GM19035 (cell line): ENCODE results near the gene SOS1.
"Not testable (repeated sequence)": the region's sequence is repeated elsewhere in the genome, so short reads cannot be mapped to it uniquely, and the experiment has no call there.

Experiments
- ATAC-seq: cut with Tn5 transposase; IDR thresholded peaks from one replicate; pipeline ENCODE4 v1.9.1; 2021; ENCODE audit not compliant: unreplicated experiment

The SOS1 gene

DNA sequence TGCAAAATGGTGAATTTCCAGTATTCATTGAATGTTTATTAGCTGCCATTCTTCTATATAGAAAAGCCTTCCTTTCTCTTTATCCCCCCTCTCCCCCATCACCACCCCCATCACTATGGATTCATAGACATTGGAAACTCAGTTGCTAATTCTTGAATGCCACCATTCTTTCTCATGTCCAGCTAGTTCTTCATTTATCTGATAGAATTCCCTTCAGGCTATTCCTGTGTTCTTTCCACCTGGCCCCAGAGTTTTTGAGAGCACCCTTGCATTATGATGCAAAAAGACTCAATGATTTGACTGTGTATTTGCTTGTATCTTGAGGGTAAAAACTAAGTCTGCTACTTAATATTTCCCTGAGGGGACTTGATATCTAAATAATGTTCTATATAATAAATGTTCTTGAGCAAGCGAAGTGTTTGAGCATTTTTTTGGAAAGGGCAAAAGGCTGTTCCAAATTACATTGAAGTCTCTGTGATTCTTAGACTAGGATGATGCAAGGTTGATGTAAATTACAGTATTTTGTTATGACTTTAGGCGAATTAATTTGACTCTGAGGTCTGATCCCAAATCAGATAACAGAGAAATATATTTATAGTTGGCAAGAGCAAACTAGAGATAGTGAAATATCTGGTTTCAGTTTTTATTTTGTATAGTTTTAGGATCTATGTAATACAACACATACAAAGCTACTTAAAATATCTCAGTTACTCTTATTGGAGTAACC is 18.8 kb upstream of the SOS1 start:
- ATAC-seq, result no peak

DNA sequence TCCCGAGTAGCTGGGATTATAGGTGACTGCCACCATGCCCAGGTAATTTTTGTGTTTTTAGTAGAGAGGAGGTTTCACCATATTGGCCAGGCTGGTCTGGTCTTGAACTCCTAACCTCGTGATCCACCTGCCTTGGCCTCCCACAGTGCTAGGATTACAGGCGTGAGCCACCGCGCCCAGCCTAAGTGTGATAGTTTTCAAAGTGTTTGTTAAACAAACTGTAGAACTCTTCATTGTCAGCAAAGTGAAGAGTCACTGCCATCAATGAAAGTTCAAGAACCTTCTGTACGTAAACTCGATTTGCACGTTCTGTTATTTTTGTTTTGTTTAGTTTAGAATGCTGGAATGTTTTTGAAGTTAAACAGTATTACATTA is 18.0 kb upstream of the SOS1 start:
- ATAC-seq, result no peak

DNA sequence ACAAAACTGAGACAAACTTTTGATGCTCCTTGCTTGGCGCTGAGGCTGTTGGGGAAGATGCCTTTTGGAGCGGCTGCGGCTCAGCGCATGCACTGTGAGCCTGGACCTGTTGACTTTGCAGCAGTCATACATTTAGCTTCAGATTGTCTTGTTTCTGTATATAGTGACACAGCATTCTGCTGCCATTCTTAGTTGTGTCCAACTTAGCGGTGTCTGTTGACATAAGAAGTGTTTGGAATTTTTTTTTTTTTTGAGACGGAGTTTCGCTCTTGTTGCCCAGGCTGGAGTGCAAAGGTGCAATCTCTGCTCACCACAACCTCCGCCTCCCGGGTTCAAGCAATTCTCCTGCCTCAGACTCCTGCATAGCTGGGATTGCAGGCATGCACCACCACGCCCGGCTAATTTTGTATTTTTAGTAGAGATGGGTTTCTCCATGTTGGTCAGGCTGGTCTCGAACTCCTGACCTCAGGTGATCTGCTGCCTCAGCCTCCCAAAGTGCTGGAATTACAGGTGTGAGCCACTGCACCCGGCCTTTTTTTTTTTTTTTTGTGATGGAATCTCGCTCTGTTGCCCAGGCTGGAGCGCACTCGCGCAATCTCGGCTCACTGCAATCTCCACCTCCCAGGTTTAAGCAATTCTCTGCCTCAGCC is 17.5 kb upstream of the SOS1 start:
- not testable (repeated sequence) for ATAC-seq

DNA sequence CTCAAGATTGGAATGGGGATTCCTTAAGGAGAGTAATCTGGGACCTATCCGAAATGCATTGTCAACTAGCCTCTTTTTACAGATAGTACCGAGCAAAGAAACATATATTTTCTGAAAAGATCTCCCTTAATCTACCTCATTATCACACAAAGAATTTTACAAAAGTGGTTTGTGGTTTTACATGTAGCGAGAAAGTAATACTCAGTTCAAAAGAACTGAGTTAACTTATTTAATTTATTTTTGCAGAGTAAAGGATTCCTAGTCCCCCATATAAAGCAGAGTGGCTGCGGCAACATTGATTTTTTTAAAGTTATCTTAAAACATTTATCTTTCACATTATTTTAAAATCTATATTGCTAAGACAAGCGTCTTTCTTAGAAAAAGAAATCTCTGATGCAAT is 15.9 kb upstream of the SOS1 start:
- no peak for ATAC-seq

DNA sequence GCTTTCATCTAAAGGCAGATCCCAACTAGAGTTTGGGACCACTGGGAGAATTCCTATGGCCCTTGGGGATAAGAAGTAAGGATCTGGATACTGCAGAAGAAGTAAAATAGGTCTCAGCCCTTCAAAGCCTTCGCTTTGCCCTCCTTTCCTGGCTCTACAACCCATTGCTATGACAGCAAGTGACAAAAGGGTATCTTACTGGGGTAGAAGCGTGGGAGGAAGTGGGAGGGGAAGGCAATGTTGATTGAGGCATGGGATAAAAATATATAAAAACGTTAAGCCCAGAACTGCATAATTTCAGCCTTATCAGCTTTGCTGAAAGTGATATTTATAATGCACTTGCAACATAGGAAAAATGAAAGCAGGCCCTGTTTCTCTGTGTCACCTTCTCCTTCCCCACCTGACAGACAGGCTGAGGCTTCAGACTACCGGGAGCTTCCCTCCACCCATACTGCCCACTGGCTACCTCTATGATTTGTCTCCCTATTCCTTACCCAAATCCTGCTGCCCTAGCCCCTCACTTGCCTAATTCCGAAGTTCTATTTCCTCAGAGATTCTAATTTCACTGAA is 14.9 kb upstream of the SOS1 start:
- no peak for ATAC-seq

DNA sequence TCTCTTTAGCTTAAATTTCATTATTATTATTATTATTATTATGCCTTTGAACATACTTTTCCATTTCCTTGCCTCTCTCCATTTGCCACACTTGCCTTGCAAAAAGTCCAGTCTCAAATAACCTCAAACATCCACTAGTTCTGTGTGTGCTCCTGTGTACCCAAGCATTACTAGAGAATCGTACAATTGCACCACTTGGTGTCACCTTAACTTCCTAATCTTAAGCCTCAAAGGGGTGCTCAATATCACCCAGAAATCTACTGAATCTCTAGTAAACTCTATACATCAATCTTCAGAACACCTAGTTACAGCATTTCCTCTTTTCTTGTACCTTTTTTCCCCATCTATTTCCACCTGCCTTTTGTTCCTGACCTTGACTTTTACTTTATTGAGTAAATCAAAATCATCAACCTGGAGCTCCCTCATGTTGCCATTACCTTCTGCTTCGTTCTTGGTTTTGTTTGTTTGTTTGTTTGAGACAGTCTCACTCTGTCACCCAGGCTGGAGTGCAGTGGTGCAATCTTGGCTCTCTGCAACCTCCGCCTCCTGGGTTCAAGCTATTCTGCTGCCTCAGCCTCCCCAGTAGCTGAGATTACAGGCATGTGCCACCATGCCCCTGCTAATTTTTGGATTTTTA is 12.5 kb upstream of the SOS1 start:
- no peak for ATAC-seq

DNA sequence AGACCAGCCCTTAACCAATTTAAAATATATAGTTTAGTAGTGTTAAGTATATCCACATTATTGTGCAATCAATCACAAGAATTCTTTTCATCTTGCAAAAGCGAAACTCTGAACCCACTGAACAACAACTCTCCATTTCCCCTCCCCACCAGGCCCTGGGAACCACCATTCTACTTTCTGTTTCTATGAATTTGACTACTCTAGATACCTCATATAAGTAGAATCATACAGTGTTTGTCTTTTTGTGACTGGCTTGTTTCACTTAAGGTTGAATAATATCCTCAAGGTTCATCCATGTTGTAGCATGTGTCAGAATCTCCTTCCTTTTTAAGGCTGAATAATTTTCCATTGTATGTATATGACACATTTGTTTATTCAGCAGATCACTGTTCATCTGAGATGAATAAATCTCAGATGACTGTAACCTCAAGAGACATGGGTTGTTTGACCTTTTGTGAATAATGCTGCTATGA is 8.1 kb upstream of the SOS1 start:
- ATAC-seq, result peak; percentile 46

DNA sequence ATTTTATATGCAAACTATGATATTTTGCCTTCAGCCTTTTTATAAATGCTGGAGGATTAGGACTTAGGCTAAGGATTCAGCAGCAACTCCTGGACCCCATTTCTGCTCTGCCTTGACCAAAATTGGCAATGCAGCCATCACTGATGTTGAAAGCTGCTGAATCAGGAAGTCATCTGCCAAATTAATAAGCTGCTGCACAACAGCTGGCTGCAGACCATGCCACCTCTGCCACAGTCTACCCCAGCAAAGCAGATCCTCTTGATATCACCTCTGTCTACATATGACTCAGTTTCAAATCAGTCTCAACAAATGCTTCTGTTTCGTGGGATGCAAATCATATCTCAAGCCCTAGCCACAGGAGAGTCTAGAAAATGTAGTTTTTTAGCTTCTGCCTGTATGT is 7.1 kb upstream of the SOS1 start:
- ATAC-seq, result peak; percentile 42

DNA sequence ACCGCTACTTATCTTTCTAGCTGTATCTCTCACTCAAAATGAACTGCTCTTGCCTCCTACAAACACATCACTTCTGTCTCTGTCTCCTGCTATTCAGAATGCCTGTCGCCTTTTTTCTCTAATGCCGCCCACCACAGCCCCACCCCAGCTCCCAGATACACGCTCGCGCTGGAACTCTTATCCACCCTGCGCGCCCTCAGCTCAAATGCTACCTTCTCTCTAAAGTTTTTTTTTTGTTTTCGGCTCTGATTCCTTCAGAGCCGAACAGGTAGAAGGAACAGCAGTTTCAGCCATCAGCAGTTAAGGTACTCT is 3.9 kb upstream of the SOS1 start:
- ATAC-seq, result no peak

DNA sequence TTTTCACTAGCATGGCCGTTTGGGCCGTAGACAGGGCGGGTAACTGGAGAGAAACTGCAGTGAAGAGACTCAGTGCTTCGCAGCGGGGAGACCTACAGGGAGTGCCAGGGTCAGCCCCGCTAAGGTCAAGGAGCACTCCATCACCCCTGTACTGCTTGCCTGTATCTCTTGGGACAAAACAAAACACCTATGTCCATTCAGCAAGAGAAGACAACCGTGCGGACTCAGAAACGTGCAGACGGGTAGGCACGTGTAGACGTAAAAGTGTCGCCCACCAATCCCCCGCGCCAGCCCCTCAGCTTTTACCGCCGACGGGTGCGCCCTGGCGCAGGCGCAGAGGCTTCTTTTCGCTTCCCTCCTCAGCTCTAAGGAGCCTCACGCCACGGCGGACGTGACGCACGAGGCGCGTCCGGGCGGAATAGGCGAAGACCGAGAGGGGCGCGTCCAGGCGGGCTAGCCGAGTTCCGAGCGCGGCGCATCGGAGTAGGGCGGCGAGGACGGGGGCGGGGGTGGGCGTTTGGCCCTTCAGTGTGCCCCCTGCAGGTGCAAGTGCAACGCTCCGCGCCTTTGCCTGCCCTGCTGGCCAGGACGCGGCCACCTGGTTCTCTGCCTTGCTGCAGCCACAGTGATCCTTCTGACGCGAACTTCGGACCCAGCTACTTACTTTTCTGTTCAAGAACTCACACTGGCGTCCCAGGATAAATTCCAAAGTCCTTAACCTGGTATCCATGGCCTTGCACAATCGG is 3.3 kb upstream of the SOS1 start:
- peak; percentile 64 for ATAC-seq

DNA sequence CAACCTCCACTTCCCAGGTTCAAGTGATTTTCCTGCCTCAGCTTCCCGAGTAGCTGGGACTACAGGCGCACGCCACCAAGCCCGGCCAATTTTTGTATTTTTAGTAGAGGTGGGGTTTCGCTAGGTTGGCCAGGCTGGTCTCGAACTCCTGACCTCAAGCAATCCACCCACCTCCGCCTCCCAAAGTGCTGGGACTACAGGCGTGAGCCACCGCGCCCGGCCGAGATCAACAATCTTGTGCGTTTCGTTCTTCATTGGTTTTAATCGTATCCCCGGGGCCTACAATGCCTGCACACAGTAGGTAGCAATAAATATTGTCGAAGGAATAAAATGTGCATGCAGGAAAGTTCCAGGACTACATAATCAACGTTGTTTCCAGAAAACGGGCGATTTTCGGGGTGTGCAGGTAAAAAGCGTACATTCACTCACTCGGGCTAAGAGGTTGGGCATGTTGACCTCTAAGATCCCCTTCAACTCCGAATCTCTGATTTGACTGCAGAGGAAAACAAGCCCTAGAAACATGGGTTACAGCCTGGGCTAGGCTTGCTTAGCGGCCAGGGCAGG is 2.7 kb upstream of the SOS1 start:
- ATAC-seq, result no peak

DNA sequence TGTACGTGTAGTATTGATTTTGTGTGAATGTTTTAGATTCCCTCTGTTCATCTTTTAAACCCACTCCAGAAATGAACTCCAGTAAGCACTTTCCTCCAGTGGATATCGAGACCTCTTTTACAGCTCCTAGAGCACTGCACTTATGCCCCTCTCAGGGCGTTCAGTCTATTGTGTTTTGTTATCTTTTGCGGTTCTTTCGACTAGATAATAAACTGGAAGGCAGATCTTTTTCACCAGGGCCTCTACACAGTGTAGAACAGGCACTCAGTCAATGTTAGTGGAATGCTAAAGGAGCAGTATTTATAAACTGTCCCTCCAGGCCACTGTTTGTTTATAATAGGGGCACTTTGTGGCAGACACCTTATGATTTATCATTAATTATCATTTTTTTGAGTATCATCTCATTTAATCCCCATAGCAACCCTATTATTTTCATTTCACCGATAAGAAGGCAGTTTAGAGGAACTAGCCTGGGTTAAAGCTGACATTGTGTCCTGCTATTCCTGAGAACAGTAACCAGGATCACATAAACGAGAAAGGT is 742 bp upstream of the SOS1 start:
- ATAC-seq, result no peak

DNA sequence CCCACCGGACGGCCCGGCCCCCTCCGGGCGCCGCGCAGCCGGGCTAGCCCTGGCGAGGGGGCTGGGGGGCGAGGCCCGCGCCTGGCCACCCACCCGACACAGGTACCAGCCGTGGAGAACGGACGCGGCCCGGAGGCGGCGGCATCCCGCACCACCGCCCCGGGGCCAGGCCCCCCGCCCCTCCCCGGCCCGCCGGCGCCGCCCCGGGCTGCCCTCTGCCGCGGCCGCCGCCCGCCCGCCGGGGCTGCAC is 405 bp downstream of the SOS1 start:
- no peak for ATAC-seq

DNA sequence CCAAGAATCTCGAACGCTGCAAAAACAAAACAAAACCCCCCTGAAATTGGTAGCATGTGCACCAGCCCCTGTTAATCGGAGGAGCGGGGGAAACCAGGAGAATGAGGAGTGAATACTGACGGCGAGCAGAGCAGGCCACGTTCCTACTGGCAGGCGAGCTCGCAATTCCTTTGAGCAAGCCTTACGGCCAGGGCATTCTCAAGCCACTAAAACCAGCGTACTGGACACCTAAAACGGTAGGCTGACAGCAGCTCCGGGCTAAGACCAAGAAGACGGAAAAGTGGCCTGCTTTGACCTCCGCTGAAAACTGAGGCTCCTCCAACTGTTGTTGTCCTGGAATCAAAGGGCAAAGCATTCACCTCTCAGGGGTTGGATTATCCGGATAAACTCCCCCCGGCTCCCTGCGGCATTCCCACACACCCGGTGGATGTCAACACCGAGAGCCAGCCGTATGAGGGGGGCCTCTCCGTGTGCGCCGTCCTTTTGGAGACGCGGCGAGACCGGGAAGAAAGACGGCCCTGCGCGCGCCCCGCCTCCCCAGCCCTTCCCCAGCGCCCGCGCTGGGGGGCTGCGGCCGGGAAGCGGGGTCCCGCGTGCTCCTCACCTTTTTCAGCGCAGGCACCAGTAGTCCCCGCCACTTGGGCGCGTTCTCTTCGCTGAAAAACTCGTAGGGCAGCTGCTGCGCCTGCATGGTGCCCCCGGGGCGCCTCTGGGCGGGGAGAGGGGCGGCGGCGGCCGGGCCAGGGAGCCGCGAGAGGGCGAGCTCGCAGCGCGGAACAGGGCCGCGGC is 925 bp downstream of the SOS1 start:
- ATAC-seq, result peak; percentile 32

DNA sequence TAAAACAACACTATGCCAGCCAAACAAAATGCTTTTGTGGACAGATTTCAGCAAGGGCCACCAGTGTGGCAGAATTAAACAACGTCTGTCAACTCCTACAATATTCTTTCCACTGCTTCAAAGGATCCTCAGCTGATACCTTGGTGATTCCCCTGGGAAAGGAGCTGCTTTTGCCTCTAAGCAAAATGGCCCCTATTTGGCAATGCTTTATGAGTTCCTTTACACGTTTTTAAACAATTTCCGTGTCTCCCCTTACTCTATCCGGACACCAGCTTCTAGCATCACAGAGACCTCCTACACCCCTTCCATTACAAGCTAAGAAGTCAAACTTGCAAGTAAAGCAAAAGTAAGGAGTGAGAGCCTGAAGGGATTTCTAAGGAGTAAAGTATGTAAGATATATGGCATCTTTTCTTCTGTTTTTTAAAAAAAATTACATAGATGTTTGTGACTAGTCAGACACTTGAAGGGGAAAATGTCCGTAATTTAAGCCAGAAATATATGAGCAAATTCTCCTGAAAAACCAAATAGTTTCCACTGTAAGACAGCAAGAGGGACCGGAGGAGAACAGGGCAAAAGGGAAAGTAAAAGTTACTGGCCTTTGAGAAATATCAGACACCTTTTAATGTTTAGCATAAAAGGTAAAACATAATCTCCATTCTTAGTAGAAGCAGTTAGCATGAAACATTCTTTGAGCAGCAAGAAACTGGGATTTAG is 1.9 kb downstream of the SOS1 start:
- ATAC-seq, result no peak

DNA sequence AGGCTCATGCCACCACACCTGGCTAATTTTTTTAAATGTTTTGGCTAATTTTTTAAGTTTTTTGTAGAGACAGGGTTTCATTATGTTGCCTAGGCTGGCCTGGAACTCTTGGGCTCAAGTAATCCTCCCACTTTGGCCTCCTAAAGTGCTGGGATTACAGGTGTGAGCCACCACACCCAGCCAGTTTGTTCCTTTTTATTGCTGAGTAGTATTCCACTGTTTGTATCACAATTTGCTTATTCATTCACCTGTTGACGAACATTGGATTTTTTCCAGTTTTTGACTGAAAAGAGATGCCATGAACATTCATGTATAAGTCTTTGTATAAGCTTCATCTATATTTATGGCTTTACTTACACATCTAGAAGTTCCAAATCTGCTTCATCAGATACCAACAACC is 5.3 kb downstream of the SOS1 start:
- ATAC-seq, result no peak

DNA sequence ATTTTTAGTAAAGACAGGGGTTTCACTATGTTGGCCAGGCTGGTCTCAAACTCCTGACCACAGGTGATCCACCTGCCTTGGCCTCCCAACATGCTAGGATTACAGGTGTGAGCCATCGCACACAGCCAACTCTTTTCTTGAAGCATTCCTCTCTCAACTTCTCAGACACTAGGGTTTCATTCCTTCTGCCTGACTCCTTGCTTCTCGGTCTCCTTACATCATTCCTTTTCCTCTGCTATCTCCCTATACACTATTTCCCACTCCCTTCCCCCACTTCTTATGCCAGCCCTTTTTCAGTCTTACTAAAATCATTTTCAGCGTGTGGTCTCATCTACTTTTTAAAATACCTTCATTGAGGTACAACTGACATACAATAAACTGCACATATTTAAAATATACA is 6.1 kb downstream of the SOS1 start:
- no peak for ATAC-seq

DNA sequence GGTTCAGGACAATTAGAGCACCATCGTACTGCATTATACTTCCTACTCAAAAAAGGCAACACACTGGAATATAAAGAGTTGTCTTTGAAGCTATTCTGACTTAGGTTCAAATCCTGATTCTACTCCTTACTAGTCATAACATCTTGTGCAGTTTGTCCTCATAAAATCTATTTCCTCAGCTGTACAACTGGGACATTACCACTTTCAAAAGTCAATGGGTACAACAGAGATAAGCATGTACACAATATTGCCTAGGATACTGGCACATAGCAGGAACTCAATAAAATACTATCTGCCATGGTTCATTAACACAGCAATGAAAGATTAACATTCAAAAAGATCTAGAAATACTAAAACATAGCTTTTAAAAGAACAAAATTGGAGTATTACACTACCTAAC is 11.3 kb downstream of the SOS1 start:
- ATAC-seq, result no peak

DNA sequence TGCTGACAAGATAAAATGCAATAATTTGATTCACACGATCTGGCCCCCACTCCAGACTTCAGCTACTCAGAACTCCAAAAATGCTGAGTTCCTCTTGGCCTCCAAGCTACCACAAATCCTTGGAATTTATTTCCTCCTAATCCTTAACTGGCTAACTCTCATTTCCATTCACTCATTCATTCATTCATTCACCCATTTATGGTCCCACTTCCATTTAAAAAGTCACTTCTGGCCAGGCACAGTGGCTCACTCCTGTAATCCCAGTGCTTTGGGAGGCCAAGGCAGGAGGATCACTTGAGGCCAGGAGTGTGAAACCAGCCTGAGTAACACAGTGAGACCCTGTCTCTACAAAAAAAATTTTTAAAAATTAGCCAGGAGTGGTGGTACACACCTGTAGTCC is 12.5 kb downstream of the SOS1 start:
- ATAC-seq, result no peak
